Measurements from ENCODE around the gene KRTAP4-3. TPM values are rescaled to one million over a fixed set of nuclear protein-coding genes. Genes with fewer than 3 reads are reported as not detected.

Gene KRTAP4-3
- total and polyA plus RNA-seq, 2 of the 13 experiments (the other 11 are each of a cell fraction or from before 2014, with no cell fraction given), result not detected

DNA sequence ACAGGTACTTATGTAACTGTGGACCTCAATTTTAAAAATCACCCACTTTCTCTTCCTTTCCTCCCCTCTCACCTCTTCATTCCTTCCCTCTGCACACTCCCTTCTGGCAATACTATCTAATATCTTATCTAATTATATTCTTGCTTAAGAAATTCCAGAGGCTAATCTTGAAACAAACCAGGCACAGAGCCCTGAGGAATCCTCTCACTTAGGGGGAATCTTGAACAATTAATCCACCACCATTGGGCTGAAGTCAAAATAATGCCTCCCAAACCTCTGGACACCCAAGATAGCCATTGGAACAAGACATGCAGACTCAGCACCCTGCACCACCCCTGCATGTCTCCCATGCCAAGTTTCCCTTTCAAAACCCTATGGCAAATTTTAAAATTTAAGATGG is 26.7 kb downstream of the KRTAP4-3 start:
- ChIA-PET POLR2A (no interaction called here), CTCF (ENCODE audit: low intra/inter-chr PET ratio, low total read pairs) (no interaction called here)
- intact Hi-C loops (cut with micrococcal nuclease; ENCODE audit: unreplicated experiment) (no loop called here), in situ Hi-C loops (cut with HindIII; ENCODE audit: extremely low pct_ligation_motif_present, low pct_unique_long_range_greater_than_20kb) (no loop called here)
- no TSS peak for BruUV-seq (replicated peaks)
- peaks cover 43% of the 10 kb centered on the region for H3K9me3 ChIP-seq (ENCODE audit: low read length)
- TF ChIP-seq MTERF4 (CRISPR knock-in tag; IDR thresholded peaks at IDR 0.05), result no peak
- no peak for TF ChIP-seq ZNF556 (CRISPR knock-in tag; IDR thresholded peaks at IDR 0.05; ENCODE audit: borderline replicate concordance)
- no peak for TF ChIP-seq ZNF737 (CRISPR knock-in tag; IDR thresholded peaks at IDR 0.05; ENCODE audit: borderline replicate concordance)
- no peak for TF ChIP-seq POLR2G (IDR thresholded peaks at IDR 0.05; ENCODE audit: low read depth, low read length)
- no peak for TF ChIP-seq SMAD1 (CRISPR knock-in tag; IDR thresholded peaks at IDR 0.05; ENCODE audit: borderline replicate concordance, low read depth)
- TF ChIP-seq ZNF510 (CRISPR knock-in tag; IDR thresholded peaks at IDR 0.05; ENCODE audit: low read depth), result no peak
- no peak for TF ChIP-seq ZNF18 (CRISPR knock-in tag; IDR thresholded peaks at IDR 0.05; ENCODE audit: insufficient replicate concordance)
- no peak for TF ChIP-seq ZNF224 (CRISPR knock-in tag; IDR thresholded peaks at IDR 0.05)
- TF ChIP-seq PREB (CRISPR knock-in tag; IDR thresholded peaks at IDR 0.05), result no peak
- H4K20me1 ChIP-seq (ENCODE audit: insufficient read depth, low read length), result no peaks in the 10 kb centered on the region
- FAIRE-seq (no peak), DNase-seq (ENCODE audit: low spot score) (no peak), ATAC-seq (no peak)
- no peaks in the 10 kb centered on the region for H3K4me1 ChIP-seq (ENCODE audit: insufficient read depth, low read length)
- H2AFZ ChIP-seq (ENCODE audit: low read length), result no peak overlapping the region
- H3K9ac ChIP-seq (ENCODE audit: insufficient read depth, low read depth, low read length), result no peak overlapping the region
- H3K79me2 ChIP-seq (ENCODE audit: insufficient read depth, low read length), result no peaks in the 10 kb centered on the region
- H3K27ac ChIP-seq (ENCODE audit: extremely low read length, insufficient read depth, low read length), result no peak overlapping the region
- no peak overlapping the region for H3K4me3 ChIP-seq (replicated peaks in 1 of 3; ENCODE audit: insufficient read depth in 1 of 3, low read depth in 2 of 3, low read length in 3 of 3)
- H3K36me3 ChIP-seq (replicated peaks in 1 of 2; ENCODE audit: control insufficient read depth in 1 of 2, insufficient read depth in 2 of 2, low read length in 2 of 2), result no peaks in the 10 kb centered on the region
- no peak overlapping the region for H3K4me2 ChIP-seq (ENCODE audit: low read depth, low read length)
- H3K27me3 ChIP-seq (ENCODE audit: control insufficient read depth in 1 of 2, insufficient read depth in 2 of 2, low read length in 2 of 2), result no peaks in the 10 kb centered on the region

All from HepG2 (cell line).